Measurements from ENCODE around the gene ZBED4.

ZBED4 gene

GRCh38 chr22:49921508-49922278 lies 68.0 kb downstream of the ZBED4 start:
- no peak for DNase-seq (ENCODE audit: low spot score)

- DNase-seq (ENCODE audit: low spot score), result no peak
These were observed 68.8 kb downstream of the ZBED4 start for GRCh38 chr22:49922484-49922883.

- DNase-seq (ENCODE audit: low spot score), result no peak
These were observed 69.3 kb downstream of the ZBED4 start for GRCh38 chr22:49922926-49923325.

- DNase-seq (ENCODE audit: low spot score), result no peak
These were observed 69.8 kb downstream of the ZBED4 start for GRCh38 chr22:49923445-49923844.

- DNase-seq (ENCODE audit: low spot score), result no peak
These were observed 70.6 kb downstream of the ZBED4 start for GRCh38 chr22:49924113-49924833.

- no peak for DNase-seq (ENCODE audit: low spot score)
These were observed 72.0 kb downstream of the ZBED4 start for GRCh38 chr22:49925525-49926128.

GRCh38 chr22:49926916-49927315 lies 73.3 kb downstream of the ZBED4 start:
- DNase-seq (ENCODE audit: low spot score), result no peak

- no peak for DNase-seq (ENCODE audit: low spot score)
These were observed 74.0 kb downstream of the ZBED4 start for GRCh38 chr22:49927483-49928184.

GRCh38 chr22:49928185-49928495 lies 74.5 kb downstream of the ZBED4 start:
- no peak for DNase-seq (ENCODE audit: low spot score)

- DNase-seq (ENCODE audit: low spot score), result no peak
These were observed 75.0 kb downstream of the ZBED4 start for GRCh38 chr22:49928555-49929210.

- no peak for DNase-seq (ENCODE audit: low spot score)
These were observed 75.8 kb downstream of the ZBED4 start for GRCh38 chr22:49929211-49929979.

- DNase-seq (ENCODE audit: low spot score), result no peak
These were observed 76.4 kb downstream of the ZBED4 start for GRCh38 chr22:49929994-49930575.

GRCh38 chr22:49930596-49931412 lies 77.2 kb downstream of the ZBED4 start:
- peak; percentile 59 for DNase-seq (ENCODE audit: low spot score)

GRCh38 chr22:49933236-49934159 lies 79.9 kb downstream of the ZBED4 start:
- no peak for DNase-seq (ENCODE audit: low spot score)

GRCh38 chr22:49934160-49934890 lies 80.7 kb downstream of the ZBED4 start:
- DNase-seq (ENCODE audit: low spot score), result no peak

- DNase-seq (ENCODE audit: low spot score), result no peak
These were observed 81.4 kb downstream of the ZBED4 start for GRCh38 chr22:49934891-49935557.

- no peak for DNase-seq (ENCODE audit: low spot score)
These were observed 81.9 kb downstream of the ZBED4 start for GRCh38 chr22:49935561-49935960.

All from SK-N-DZ (cell line).